HG03045 (cell line): ENCODE measurements around the gene PEX26.
"Not testable (repeated sequence)": the region's sequence is repeated elsewhere in the genome, so short reads cannot be mapped to it uniquely, and the experiment has no call there.

ENCODE experiments used
- ATAC-seq: cut with Tn5 transposase; IDR thresholded peaks from one replicate; pipeline ENCODE4 v1.9.1; 2021; ENCODE audit warnings: mild to moderate bottlenecking, moderate library complexity; ENCODE audit not compliant: unreplicated experiment

PEX26 gene

GRCh38 chr22:18115906-18116371 is 38.1 kb downstream of the PEX26 start:
- no peak for ATAC-seq

GRCh38 chr22:18116634-18117033 is 38.8 kb downstream of the PEX26 start:
- no peak for ATAC-seq

GRCh38 chr22:18118345-18118915 is 40.6 kb downstream of the PEX26 start:
- ATAC-seq, result no peak

GRCh38 chr22:18119409-18120110 is 41.8 kb downstream of the PEX26 start:
- no peak for ATAC-seq

GRCh38 chr22:18120857-18121256 is 43.1 kb downstream of the PEX26 start:
- ATAC-seq, result no peak

- no peak for ATAC-seq
Observed at GRCh38 chr22:18121506-18121905, 43.7 kb downstream of the PEX26 start.

GRCh38 chr22:18121954-18122554 is 44.3 kb downstream of the PEX26 start:
- no peak for ATAC-seq

- ATAC-seq, result not testable (repeated sequence)
Observed at GRCh38 chr22:18123476-18124025, 45.8 kb downstream of the PEX26 start.

GRCh38 chr22:18126606-18127005 is 48.8 kb downstream of the PEX26 start:
- no peak for ATAC-seq

GRCh38 chr22:18130018-18130417 is 52.2 kb downstream of the PEX26 start:
- ATAC-seq, result no peak

- no peak for ATAC-seq
Observed at GRCh38 chr22:18130699-18131429, 53.1 kb downstream of the PEX26 start.

GRCh38 chr22:18133452-18133851 is 55.7 kb downstream of the PEX26 start:
- no peak for ATAC-seq

GRCh38 chr22:18136563-18137320 is 59.0 kb downstream of the PEX26 start:
- ATAC-seq, result no peak

- ATAC-seq, result not testable (repeated sequence)
Observed at GRCh38 chr22:18141004-18141403, 63.2 kb downstream of the PEX26 start.

GRCh38 chr22:18144105-18144504 is 66.3 kb downstream of the PEX26 start:
- ATAC-seq, result no peak

- no peak for ATAC-seq
Observed at GRCh38 chr22:18145676-18146388, 68.0 kb downstream of the PEX26 start.

- no peak for ATAC-seq
Observed at GRCh38 chr22:18146389-18146753, 68.6 kb downstream of the PEX26 start.

GRCh38 chr22:18147791-18148190 is 70.0 kb downstream of the PEX26 start:
- no peak for ATAC-seq

- ATAC-seq, result no peak
Observed at GRCh38 chr22:18148293-18148965, 70.6 kb downstream of the PEX26 start.
